Bladder microvascular endothelial cell (primary cell): Measurements from ENCODE around the gene STEAP1. TPM values are rescaled to one million over a fixed set of nuclear protein-coding genes. Genes with fewer than 3 reads are reported as not detected.

Source experiments
- total RNA-seq: library from RNA; depleted of rRNA; stranded (reverse); fragments of >200 nt; gene quantifications from 2 replicates; pipeline ENCODE4 v1.2.3, GENCODE V29; 2014

STEAP1 gene
- 7.4 and 9.6 TPM in 2 replicates for total RNA-seq

GRCh38 chr7:90153943-90154771 is at the start of gene STEAP1:
Gene STEAP1, plus strand, starts transcription at chr7:90154469. Its CDS starts 5,320 bp downstream, at chr7:90159789.

GRCh38 chr7:90211391-90212148 is 57.3 kb downstream of the STEAP1 start, which contains the start of gene STEAP2:
Gene STEAP2, plus strand, starts transcription at chr7:90211740. Its CDS starts 13,343 bp downstream, at chr7:90225083.

Other genes with a start within 250 kb of the STEAP1 start
- gene STEAP2, start 57.3 kb downstream of the STEAP1 start, total RNA-seq = 0.32 and 1.4 TPM in 2 replicates
- 1.3 and 2.4 TPM in 2 replicates for gene CFAP69, start 90.7 kb downstream of the STEAP1 start, total RNA-seq
- gene FAM237B, start 166.8 kb downstream of the STEAP1 start, total RNA-seq = not detected in 2 replicates
- gene GTPBP10, start 192.2 kb downstream of the STEAP1 start, total RNA-seq = 4.7 and 12.6 TPM in 2 replicates
- gene CLDN12, start 249.0 kb downstream of the STEAP1 start, total RNA-seq = 3.9 and 14.5 TPM in 2 replicates